Measurements from ENCODE around the gene SLC6A18. TPM values are rescaled to one million over a fixed set of nuclear protein-coding genes. Genes with fewer than 3 reads are reported as not detected.
"Not testable (repeated sequence)": the region's sequence is repeated elsewhere in the genome, so short reads cannot be mapped to it uniquely, and the experiment has no call there.

The SLC6A18 gene
- total RNA-seq, 1 donor from 2014 or later, result not detected

- ATAC-seq, result no peak
- intact Hi-C loops (cut with DNase I), result no loop called here
- DNase-seq (ENCODE audit: missing footprints), result no peak
These were observed 1.9 kb upstream of the SLC6A18 start for GRCh38 chr5:1223278-1223670.

GRCh38 chr5:1224631-1225030 is 550 bp upstream of the SLC6A18 start:
- intact Hi-C loops (cut with DNase I), result no loop called here
- no peak for DNase-seq (ENCODE audit: missing footprints)
- ATAC-seq, result no peak

- intact Hi-C loops (cut with DNase I), result no loop called here
- no peak for DNase-seq (ENCODE audit: missing footprints)
- no peak for ATAC-seq
These were observed 1.1 kb downstream of the SLC6A18 start for GRCh38 chr5:1226231-1226630.

DNA sequence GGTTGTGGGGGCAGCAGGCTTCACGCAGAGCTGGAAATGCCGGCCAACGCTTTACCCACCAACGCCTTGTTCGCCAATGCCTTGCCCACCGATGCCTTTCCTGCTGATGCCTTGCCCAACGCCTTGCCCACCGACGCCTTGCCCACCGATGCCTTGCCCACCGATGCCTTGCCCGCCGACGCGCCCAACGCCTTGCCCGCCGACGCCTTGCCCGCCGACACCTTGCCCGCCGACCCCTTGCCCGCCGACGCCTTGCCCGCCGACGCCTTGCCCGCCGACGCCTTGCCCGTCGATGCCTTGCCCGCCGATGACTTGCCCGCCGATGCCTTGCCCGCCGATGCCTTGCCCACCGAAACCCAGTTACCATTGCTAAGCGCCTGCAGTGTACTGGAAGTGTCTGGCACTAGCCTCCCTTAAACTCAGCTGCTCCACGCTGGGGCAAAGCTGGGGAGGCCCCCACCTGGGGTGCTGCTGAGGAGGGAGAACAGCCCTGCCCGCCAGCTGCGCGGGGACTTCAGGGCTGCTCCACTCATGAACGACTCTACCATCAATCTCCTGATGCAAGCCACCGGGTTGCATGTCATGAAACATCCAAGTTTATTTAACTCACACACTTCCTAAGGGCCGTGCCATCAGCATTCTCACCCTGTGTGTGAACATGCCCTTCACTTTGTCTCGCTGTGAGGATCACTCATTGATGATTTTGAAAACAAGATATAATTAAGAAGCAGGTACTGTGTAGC is 1.8 kb downstream of the SLC6A18 start:
- intact Hi-C loops (cut with DNase I), result no loop called here

GRCh38 chr5:1227667-1228066 is 2.5 kb downstream of the SLC6A18 start:
- intact Hi-C loops (cut with DNase I), result no loop called here
- no peak for DNase-seq (ENCODE audit: missing footprints)
- ATAC-seq, result no peak

More for the DNA sequence above, 1.8 kb downstream of the SLC6A18 start:
- DNase-seq (ENCODE audit: missing footprints) (no peak), ATAC-seq (no peak)

DNA sequence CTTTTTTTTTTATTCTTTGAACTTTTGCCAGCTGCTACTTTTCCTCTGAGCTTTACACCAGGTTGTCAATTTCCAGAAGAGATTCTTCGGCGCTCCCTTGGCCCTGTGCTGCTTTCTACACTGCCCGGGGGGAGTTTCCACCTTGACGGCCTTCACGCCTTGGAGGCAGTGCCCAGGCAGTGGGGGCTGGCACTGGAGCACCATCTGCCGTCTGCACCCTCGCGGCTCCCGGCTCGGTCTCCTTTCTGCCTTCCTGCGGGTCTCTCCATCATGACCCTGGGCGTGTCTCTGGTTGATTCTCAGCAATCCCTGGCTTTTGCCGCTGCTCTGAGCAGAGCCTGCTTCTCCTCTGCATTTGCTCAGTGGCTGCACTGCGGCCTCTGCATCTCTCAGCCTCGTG is 2.9 kb downstream of the SLC6A18 start:
- ATAC-seq (no peak), DNase-seq (ENCODE audit: missing footprints) (no peak)
- intact Hi-C loops (cut with DNase I), result no loop called here

DNA sequence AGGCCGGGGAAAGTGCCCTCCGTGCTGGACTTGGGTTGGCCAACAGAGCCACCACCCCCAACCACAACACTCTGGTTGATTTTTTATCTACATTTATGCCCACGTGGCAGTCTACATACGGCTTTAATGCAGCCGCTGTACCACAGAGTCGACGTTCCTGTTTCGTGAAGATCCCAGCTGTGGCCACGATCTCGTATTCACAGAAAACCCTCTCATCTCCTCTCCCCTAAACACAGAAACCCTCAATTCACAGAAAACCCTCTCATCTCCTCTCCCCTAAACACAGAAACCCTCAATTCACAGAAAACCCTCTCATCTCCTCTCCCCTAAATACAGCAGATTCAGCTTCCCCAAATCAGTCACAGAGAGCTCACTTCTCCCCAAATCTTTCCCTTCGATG is 3.8 kb downstream of the SLC6A18 start:
- ATAC-seq; intact Hi-C loops (cut with DNase I); DNase-seq (ENCODE audit: missing footprints): not testable (repeated sequence)

DNA sequence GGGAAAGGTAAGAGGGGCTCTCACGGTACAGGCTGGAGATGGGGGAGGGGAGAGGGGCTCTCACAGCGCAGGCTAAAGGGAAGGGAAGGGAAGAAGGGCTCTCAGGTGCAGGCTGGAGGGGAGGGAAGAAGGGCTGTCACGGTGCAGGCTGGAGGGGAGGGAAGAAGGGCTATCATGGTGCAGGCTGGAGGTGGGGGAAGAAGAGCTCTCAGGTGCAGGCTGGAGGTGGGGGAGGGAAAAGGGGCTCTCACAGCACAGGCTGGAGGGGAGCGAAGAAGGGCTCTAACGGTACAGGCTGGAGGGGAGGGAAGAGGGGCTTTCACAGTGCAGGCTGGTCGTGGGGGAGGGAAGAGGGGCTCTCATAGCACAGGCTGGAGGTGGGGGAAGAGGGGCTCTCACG is 4.6 kb downstream of the SLC6A18 start:
- intact Hi-C loops (cut with DNase I), result no loop called here
- DNase-seq (ENCODE audit: missing footprints) (no peak), ATAC-seq (no peak)

- ATAC-seq (no peak), DNase-seq (ENCODE audit: missing footprints) (no peak)
- intact Hi-C loops (cut with DNase I), result no loop called here
These were observed 5.4 kb downstream of the SLC6A18 start for GRCh38 chr5:1230551-1230950.

- ATAC-seq (no peak), DNase-seq (ENCODE audit: missing footprints) (no peak)
- intact Hi-C loops (cut with DNase I), result no loop called here
These were observed 6.2 kb downstream of the SLC6A18 start for GRCh38 chr5:1231354-1231905.

GRCh38 chr5:1232780-1233179 is 7.6 kb downstream of the SLC6A18 start:
- DNase-seq (ENCODE audit: missing footprints) (no peak), ATAC-seq (no peak)
- intact Hi-C loops (cut with DNase I), result no loop called here

DNA sequence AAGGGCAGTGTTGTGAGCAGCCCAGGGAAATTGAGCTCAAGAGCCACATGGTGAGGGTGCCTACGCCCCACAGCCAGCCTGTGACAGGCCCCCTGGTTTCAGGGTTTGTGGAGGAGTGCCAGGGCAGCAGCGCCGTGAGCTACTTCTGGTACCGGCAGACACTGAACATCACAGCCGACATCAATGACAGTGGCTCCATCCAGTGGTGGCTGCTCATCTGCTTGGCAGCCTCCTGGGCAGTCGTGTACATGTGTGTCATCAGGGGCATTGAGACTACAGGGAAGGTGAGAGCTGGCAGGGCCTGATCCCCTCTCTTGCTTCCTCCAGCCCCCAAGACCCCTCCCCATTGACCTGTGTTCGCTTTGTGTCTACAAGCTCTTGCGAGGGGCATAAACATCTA is 10.2 kb downstream of the SLC6A18 start:
- no peak for DNase-seq (ENCODE audit: missing footprints)
- intact Hi-C loops (cut with DNase I), result no loop called here
- no peak for ATAC-seq

DNA sequence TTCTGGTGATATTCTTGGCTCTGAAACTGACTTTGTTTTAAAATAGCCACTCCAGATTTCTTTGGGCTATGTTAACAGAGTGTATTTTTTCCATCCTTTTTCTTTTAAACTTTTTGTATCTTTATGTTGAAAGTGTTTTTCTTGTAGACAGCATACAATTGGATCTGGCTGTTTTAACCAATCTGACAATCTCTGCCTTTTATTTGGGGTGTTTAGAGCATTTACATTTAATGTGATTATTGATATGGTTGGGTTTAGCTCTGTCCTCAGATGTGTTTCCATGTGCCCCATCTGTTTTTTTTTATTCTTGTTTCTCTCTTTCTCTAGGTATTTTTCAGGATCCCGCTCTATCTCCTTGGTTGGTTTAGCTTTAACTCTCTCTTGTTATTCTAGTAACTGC is 10.7 kb downstream of the SLC6A18 start:
- DNase-seq (ENCODE audit: missing footprints) (no peak), ATAC-seq (no peak)
- intact Hi-C loops (cut with DNase I), result no loop called here

GRCh38 chr5:1239505-1240251 is 14.5 kb downstream of the SLC6A18 start:
- DNase-seq (ENCODE audit: missing footprints), result no peak
- intact Hi-C loops (cut with DNase I), result no loop called here
- no peak for ATAC-seq

- intact Hi-C loops (cut with DNase I), result no loop called here
- DNase-seq (ENCODE audit: missing footprints) (no peak), ATAC-seq (no peak)
These were observed 15.5 kb downstream of the SLC6A18 start for GRCh38 chr5:1240496-1241260.

DNA sequence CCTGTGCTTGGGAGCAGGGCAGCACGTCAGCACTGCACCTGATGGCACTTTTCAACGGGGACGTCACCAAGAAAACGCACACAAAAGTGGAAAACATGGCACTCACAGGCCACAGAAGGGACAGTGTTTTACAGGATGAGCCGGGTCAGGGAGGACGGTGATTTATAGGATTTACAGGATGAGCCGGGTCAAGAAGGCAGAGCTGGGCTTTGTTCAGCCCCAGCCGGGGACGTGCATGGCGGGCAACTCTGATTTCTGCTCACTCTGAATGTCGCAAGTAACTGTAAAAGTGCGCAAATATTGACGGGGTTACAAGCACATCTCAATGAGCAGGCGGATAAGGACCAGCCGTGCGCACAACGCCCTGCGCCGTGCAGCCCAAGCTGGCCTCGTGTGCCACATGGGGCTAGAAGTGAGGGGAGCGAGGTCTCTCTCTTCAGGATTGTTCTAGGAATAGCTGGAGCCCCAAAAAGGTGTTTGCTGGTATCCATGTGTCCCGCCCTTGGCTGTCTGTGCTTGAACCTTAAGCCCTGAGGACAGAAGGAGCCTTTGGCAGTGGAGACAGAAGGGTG is 16.4 kb downstream of the SLC6A18 start:
- intact Hi-C loops (cut with DNase I), result no loop called here
- DNase-seq (ENCODE audit: missing footprints), result no peak
- no peak for ATAC-seq

DNA sequence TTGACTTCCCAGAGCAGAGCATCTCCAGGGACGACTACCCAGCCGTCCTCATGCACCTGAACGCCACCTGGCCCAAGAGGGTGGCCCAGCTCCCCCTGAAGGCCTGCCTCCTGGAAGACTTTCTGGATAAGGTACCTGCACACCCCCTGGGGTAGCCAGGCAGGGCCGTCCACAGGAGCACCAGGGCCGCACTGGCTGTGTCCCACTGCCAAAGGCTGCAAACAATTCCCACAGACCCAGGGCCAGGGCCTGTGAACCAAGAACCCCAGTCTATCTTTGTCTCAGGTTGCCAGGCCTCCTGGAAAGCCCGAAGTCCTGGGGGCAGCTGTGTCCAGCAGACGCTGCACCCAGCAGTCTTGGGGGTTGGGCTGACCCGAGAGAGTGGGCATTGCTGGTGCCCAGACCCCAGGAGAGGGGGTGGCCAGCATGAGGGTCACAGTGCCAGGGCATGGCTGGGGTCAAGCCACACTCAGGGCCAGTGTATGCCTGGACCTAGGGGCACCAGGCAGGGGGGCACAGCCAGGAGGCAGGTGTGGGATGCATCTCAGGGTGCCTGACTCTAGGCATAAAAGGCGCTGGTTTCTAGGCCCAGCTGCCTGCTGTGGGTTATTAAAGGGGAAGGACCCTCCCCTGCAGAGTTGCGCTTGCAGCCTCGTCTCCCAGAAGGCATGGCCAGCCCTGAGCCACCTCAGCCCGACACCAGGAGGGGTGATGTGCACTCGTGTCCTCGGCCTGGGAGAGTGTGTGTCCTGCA is 17.7 kb downstream of the SLC6A18 start:
- DNase-seq (ENCODE audit: missing footprints), result no peak
- ATAC-seq, result no peak
- intact Hi-C loops (cut with DNase I), result no loop called here

DNA sequence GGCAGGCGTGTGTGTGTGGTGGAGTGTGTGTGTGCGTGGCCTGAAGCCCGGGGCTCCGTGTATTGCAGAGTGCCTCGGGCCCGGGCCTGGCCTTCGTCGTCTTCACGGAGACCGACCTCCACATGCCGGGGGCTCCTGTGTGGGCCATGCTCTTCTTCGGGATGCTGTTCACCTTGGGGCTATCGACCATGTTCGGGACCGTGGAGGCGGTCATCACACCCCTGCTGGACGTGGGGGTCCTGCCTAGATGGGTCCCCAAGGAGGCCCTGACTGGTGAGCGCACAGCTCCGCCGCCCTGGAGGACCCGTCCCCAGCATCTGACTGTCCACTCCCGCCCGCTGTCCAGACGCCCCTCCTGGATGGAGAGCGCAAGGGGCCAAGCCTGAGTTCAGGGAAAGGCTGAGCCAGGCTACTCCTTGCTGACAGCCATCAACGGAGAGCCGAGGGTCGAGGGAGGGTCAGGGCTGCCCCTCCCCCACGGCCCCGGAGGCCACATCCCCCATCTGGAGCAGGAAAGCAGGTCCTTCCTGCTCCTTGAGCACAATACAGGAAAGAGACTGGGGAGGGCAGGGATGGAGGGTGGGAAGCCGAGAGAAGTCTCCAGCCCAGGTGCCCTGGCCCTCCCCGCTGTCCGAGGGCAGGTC is 18.4 kb downstream of the SLC6A18 start:
- DNase-seq (ENCODE audit: missing footprints) (no peak), ATAC-seq (no peak)
- intact Hi-C loops (cut with DNase I), result no loop called here

Measured in Right ventricle myocardium inferior (tissue), 1 donor.